ENCODE measurements around the gene MAP3K15. TPM values are rescaled to one million over a fixed set of nuclear protein-coding genes. Genes with fewer than 3 reads are reported as not detected.
"Not testable (repeated sequence)": the region's sequence is repeated elsewhere in the genome, so short reads cannot be mapped to it uniquely, and the experiment has no call there.

Gene MAP3K15
- polyA plus RNA-seq, 3 donors: not detected

- no peaks in the 10 kb centered on the region for H3K36me3 ChIP-seq (replicated peaks in 1 of 2; ENCODE audit: control insufficient read depth in 1 of 2, insufficient read depth in 2 of 2, low read length in 2 of 2)
- Mint-ChIP-seq H3K4me3 (no peak overlapping the region), H3K27ac (no peak overlapping the region), H3K27me3 (ENCODE audit: low read depth in 3 of 3) (peaks cover 1 to 12% (median 6%) of the 10 kb centered on the region in 3 donors), H3K36me3 (no peaks in the 10 kb centered on the region), H3K9me3 (peaks cover 0 to 3% (median 0%) of the 10 kb centered on the region in 7 donors), H3K4me1 (no peaks in the 10 kb centered on the region)
- intact Hi-C loops (cut with micrococcal nuclease): no loop called here
- H4K20me1 ChIP-seq (ENCODE audit: insufficient read depth, low read length): no peaks in the 10 kb centered on the region
- no peak for TF ChIP-seq CTCF (IDR thresholded peaks at IDR 0.05)
- H3K9ac ChIP-seq (ENCODE audit: insufficient read depth, low read length, poor library complexity, severe bottlenecking): no peak overlapping the region
- DNase-seq: no peak
- no peak overlapping the region for H3K4me2 ChIP-seq (replicated peaks; ENCODE audit: extremely low read depth, low read length, poor library complexity, severe bottlenecking)
- no peak overlapping the region for H3K27ac ChIP-seq (ENCODE audit: low read depth in 1 of 2, low read length in 2 of 2)
- H3K27me3 ChIP-seq (ENCODE audit: control insufficient read depth in 2 of 2, insufficient read depth in 2 of 2, low read length in 2 of 2): no peaks in the 10 kb centered on the region
- no peaks in the 10 kb centered on the region for H3K79me2 ChIP-seq (ENCODE audit: insufficient read depth, low read length)
- H3K4me1 ChIP-seq (ENCODE audit: control insufficient read depth in 1 of 2, insufficient read depth in 2 of 2, low read length in 2 of 2): no peaks in the 10 kb centered on the region
- no peak overlapping the region for H3K4me3 ChIP-seq (replicated peaks in 1 of 3; ENCODE audit: low read depth in 2 of 3, low read length in 3 of 3)
- no peak overlapping the region for H2AFZ ChIP-seq (ENCODE audit: insufficient read depth, low read depth, low read length, poor library complexity, severe bottlenecking)
- H3K9me3 ChIP-seq (replicated peaks in 1 of 2; ENCODE audit: control insufficient read depth in 1 of 2, insufficient read depth in 1 of 2, low read length in 2 of 2): no peaks in the 10 kb centered on the region
- no CpG with 5 or more reads among the region's 4 CpGs for WGBS (ENCODE audit: insufficient coverage)
Measured at GRCh38 chrX:19446397-19446796, 68.9 kb downstream of the MAP3K15 start.

- H3K4me3 Mint-ChIP-seq; H2AFZ ChIP-seq (ENCODE audit: insufficient read depth, low read depth, low read length, poor library complexity, severe bottlenecking); H3K27me3 ChIP-seq (ENCODE audit: control insufficient read depth in 2 of 2, insufficient read depth in 2 of 2, low read length in 2 of 2); H3K27ac ChIP-seq (ENCODE audit: low read depth in 1 of 2, low read length in 2 of 2); H4K20me1 ChIP-seq (ENCODE audit: insufficient read depth, low read length); H3K9me3 Mint-ChIP-seq; H3K27ac Mint-ChIP-seq; H3K79me2 ChIP-seq (ENCODE audit: insufficient read depth, low read length); DNase-seq; H3K4me3 ChIP-seq (replicated peaks in 1 of 3; ENCODE audit: low read depth in 2 of 3, low read length in 3 of 3); intact Hi-C loops (cut with micrococcal nuclease); H3K36me3 ChIP-seq (replicated peaks in 1 of 2; ENCODE audit: control insufficient read depth in 1 of 2, insufficient read depth in 2 of 2, low read length in 2 of 2); H3K9ac ChIP-seq (ENCODE audit: insufficient read depth, low read length, poor library complexity, severe bottlenecking); H3K4me2 ChIP-seq (replicated peaks; ENCODE audit: extremely low read depth, low read length, poor library complexity, severe bottlenecking); H3K4me1 ChIP-seq (ENCODE audit: control insufficient read depth in 1 of 2, insufficient read depth in 2 of 2, low read length in 2 of 2); H3K27me3 Mint-ChIP-seq (ENCODE audit: low read depth in 3 of 3); H3K4me1 Mint-ChIP-seq; H3K36me3 Mint-ChIP-seq; H3K9me3 ChIP-seq (replicated peaks in 1 of 2; ENCODE audit: control insufficient read depth in 1 of 2, insufficient read depth in 1 of 2, low read length in 2 of 2): not testable (repeated sequence)
- WGBS (ENCODE audit: insufficient coverage): no CpG with 5 or more reads among the region's 10 CpGs
Measured at GRCh38 chrX:19445772-19446171, 69.5 kb downstream of the MAP3K15 start.

All from CD14-positive monocyte (primary cell).